ENCODE measurements around the gene ROBO1.
"Not testable (repeated sequence)": the region's sequence is repeated elsewhere in the genome, so short reads cannot be mapped to it uniquely, and the experiment has no call there.

ROBO1 gene

DNA sequence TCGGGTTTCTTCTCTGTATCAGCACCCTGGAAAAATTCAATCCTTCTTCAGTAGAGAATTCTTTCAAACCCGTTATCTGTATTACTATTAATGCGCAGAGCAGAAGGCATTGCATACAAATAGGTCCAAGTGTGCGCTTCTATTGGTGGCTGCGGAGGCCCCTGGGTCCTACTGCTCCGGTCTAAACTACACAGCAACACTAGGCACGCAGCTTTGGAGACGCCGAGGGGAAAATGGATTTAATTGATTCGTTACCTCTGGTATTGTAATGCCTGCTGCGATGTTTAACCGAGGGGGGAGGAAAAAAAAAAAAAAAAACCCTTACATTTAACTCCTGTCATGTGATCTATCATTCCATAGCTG is at the start of gene ROBO1:
Gene ROBO1 (minus strand): TSS at position 94 of the 363 bp plus-strand sequence.
- no peak for DNase-seq

DNA sequence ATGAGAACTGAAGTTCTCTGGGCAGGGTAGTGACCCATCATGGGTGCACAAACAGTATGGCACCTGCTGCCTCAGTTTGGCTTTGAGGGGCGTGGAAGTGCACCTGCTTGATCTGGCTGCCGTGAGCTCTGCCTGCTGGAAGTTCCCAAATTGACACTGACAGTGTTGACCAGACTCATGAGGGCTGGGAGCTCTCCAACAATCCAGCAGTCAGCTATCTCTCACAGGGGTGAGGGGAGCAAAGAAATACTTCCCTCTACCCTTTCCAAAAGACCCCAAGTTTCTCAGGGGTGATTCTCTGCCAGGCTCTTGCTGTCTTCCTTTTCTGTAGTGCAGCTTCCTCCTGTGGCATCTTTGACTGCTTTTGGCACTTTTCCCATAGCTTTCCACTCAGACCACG is 49.4 kb upstream of the ROBO1 start:
- DNase-seq = no peak

DNA sequence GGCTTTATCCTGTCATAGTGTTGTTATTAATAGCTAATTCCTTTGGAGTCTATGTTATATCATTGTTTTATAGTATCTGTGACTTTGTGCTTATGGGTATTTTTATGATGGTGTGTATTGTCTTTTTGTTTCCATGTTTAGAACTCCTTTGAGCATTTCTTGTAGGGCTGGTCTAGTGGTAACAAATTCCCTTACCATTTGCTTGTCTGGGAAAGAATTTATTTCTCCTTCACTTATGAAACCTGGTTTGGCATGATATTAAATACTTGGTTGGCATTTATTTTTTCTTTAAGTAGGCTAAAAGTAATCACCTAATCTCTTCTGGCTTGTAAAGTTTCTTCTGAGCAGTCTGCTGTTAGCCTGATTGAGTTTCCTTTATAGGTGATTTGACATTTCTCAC is 47.7 kb upstream of the ROBO1 start:
- DNase-seq = no peak

DNA sequence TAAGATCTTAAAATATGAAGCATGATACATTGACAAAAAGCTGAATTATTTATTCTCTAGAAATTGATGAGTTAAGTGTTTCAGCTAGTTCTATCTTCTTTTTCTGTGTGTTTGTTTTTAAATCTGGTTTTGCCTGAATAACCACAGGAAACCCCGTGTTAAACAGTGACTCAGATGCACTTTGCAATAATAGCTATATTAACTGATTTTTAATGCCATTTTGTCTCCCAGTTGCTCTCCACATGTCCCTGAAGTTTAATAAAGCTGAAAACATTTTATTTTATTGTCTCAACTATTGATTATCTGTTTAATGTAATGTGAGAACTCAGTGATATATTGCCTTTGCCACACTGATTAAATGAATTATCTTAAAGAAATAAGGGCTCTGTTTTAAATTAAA is 42.8 kb upstream of the ROBO1 start:
- no peak for DNase-seq

DNA sequence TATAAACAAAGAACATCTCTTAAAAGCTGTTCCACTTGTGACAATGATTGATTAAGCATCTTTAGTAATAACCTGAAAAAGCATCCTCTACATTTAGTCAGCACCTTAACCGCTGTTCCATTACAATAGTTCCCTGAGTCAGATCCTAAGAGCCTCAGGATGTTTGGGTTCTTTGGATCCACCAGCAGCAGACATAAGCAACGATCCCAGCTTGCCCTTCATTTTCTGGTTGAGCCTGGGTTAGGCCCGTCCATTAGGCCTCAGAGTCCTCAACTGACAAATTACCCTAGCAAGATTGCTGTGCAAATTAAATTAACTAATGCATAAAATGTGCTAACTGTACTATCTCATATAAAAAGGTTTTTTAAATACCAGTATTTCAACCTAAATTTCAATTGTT is 42.3 kb upstream of the ROBO1 start:
- no peak for DNase-seq

DNA sequence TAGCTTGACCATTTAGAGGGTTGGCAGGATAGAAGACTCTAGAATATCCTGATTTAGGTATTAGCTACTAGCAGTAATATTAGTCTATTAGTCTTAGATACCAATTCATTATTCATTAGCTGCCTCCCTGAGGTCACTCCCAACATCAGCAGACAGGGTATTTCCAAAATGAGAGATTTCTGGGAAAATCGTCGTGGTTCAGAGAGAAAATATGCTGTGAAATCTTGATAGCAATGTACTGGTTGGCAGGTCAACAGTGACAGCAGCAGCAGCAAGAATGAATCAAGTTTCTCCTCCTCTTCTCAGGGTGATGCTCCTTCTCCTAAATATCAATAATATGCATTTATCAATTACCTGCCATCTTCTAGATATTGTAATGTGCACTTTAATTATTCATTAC is 41.3 kb upstream of the ROBO1 start:
- no peak for DNase-seq

DNA sequence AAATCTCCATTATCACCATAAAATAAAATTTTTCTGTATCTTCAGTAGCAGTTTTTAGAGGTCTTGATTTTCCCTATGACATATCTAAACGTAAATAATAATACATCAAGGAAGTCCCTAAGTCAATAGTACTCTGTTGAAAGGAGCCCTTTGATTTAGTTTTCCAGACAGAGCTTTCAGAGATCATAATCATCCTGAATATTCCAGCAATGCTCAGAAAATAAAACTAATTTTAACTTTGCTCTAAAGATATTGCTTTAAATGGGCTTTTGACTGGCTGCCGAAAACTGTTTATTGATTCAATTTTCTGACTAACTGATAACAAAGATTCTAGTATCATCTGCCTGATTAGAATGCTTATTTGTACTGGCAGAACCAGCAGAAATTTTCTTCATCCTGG is 40.7 kb upstream of the ROBO1 start:
- DNase-seq = no peak

DNA sequence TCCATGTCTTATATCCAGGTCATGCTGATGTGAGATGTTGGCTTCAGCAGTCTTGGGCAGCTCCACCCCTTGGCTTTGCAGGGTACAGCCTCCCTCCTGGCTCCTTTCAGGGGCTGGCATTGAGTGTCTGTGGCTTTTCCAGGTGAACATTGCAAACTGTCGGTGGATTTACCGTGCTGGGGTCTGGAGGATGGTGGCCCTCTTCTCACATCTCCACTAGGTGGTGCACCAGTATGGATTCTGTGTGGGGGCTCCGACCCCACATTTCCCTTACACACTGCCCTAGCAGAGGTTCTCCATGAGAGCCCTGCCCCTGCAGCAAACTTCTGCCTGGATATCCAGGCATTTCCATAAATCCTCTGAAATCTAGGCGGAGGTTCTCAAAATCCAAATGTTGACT is 22.4 kb upstream of the ROBO1 start:
- DNase-seq = not testable (repeated sequence)

DNA sequence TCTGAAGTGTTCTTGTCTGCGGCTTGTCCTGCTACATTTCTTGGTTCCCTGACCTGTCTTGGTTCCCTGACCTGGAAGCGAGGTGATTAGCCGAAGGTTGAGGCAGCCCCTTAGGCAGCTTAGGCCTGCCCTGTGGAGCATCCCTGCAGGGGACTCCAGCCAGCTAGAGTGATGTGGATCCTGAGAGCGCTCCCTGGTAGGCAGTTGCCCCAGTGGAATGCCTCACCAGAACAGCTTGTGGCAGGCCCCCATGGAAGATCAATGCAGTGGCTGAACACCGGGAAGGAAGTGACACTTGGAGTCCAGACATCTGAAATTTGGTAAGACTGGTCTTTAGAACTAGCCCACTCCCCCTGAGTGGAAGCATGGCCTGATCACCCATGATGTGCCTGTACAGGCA is 5.5 kb upstream of the ROBO1 start:
- no peak for DNase-seq

DNA sequence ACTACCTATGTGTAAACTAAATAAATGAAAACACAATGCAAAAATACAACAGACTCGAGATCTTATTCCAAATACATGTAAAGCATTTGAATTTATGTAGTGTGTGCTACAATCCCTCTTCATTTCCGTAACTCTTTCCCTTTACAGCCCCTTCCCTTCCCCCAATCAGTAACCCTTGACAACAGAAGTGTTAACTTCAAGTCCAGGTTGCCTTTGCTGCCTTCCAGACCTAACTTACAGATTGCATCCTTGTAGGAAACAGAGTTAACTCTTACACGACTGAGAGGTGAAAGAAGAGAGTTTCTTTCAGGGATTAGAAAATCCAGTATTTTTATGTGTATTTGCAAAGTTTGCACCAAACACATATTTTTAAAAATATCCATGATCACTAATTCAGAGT is 1.4 kb upstream of the ROBO1 start:
- DNase-seq = no peak

DNA sequence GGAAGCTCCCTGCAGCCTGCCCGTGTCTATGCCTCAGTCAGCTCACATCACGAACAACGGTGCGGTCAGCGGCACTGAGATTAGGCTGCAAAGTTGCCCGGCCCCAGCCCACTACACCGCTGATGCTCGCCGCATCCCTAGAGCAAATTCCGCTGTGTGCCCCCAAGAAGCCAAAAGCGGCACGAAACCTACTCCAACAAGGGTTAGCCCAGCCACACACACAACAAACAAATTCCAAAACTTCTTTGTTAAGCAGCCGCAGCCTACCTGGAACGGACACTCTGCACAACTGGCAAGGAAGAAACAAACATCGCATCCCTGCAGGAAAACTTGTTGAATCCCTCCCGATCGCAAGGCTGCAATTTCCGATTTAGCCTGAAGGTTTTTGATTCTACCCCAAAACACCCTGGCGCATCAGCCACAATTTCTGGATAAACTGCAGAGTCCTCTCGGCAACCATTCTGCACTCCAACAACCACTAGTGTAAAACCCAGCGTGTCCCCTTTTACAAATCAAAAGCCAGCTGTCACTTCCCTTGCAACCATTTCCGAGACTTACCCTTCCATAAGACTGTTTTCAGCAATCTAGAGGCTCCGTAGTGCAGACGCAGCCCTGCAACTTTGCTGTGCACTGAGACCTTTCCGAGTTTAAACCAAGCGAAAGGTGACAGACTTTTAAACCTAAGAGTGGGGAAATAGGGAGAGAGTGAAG is 449 bp downstream of the ROBO1 start:
- DNase-seq = peak; percentile 30

DNA sequence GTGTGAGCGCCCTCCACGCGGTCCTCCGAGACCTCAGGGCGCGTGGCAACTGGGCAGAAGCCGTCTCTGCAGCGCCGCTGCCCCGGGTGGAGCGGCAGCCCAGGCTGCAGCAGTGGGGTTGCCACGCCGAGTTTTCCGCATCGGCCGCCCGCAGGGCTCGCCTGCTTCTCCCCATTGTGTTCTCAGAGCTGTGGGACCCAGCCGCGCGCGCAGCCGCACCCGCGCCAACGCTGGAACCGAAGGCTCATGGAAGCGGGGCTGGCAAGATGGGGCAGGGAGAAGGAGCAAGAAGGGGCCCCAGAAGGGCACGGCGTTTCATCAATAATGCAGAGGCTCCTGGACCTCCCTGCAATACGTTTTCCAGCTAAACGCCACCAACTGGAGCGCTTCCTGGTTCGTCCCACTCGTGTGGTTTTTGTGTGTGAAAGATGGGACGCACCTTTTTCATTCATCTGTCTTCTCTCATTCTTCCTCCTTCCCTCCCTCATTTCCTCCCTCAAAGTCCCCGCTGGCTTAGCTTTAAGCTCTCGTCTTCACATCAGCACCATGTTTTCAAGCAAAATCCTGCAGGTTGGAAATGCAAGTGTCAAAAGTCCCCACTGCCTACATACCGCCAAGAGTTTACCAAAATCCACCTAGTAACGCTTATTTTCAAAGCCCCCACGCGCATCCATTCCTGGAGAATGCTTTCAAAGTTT is 1.2 kb downstream of the ROBO1 start:
- DNase-seq = peak; percentile 28

DNA sequence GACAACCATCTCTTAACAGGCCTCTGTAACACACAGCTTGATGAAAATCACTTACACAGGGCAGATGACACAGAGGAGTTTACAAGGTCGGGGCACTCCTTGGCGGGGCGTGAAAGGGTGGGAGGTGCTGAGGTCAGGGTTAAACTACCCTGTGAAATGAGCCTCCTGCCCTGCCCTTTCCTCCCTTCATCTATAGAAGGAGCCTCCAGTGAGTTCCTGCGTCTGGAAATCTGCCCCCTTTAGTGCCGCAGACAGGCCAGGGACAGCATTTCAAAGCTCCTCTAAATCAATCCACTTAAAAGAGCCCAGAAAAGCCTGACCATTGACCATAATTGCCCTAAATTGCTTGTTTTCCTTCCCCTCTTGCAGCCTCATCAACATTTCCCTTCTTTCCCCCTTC is 1.9 kb downstream of the ROBO1 start:
- DNase-seq = no peak

DNA sequence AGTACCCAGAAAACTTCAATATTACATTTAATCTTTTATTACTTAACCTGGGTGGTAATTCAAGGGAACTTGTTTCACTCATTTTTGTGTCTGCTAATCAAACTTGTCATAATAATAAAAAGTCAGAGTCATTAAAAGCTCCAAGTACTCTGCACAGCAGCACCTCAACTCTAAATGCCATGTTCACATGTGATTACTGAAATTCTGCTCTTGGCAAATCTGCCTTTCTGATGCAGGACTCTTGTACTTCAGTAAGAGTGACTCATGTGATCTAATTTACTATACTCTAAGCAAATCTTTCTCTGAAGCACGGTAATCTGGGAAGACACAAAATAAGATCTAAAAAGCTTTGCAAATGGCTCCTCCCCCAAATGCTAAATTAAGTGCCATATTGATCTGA is 6.4 kb downstream of the ROBO1 start:
- no peak for DNase-seq

DNA sequence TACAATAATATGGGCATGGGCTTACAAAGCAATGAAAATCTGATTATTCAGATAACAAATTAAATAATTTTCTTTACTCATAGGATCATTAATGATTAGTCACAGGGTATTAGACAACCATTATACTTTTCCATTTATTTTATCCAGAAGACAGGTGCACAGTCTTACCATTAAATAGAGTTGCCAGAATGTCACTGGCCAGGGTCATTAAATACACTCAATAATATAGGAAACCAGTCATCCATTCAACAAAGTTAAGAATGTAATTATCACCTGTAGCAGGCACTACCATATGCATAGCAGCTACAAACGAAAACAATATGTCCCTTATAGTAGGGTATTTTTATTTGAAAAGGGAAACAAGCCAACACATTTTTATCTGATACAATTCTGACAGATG is 16.1 kb downstream of the ROBO1 start:
- DNase-seq = no peak

DNA sequence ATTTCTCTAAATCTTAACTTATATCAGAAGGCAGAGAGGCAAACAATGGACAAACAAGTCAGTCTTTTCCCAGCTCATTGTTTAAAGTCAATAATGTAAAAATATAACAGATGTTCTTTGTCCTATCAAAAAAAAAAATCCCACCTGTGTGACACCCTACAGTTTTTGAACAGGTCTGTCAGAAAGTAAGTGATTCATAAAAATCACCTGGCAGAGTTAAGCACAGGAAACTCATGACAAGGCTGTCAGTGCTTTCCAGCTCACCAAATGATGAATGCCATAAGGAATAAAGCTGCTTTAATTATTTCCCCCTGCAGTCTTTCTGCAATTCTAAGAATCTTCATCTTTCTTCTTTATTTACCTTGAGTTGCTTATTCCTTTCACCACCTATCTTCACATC is 30.3 kb downstream of the ROBO1 start:
- DNase-seq = no peak

DNA sequence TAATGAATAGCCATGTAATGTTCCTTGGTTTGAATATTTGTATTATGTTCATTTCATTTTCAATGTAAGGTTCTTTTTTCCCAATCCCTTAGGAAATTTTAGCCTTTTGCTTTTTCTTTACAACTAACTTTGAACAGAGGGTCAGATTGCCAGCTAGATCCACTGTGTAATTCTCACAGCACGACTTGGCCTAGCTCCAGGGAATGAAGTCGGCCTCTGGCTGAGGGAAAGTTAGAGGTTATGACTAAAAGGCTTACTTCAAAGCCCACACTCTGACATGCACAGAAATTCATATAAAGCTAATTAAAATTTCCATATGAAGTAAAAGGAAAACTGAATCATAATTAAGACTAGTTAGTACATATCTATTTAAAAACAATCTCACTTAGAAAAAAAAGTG is 38.7 kb downstream of the ROBO1 start:
- peak; percentile 72 for DNase-seq

DNA sequence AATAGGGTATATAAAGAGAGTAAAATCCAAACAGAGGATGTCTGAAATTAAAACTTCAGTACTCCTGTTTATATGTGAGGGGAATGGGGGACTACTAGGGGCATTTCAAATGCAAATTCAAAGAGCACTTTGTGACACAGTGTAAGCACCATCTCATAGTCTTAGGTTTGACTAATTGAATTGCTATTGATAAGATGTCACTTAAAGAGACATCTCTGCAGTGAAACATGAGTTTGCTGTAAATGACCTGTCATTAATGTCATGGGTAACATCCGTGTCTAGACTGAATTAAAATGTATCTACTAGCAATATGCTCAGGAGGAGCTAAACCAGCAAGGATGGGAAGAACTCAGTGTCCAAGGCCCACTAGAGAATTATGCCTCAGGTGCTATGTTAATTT is 41.0 kb downstream of the ROBO1 start:
- DNase-seq = no peak

DNA sequence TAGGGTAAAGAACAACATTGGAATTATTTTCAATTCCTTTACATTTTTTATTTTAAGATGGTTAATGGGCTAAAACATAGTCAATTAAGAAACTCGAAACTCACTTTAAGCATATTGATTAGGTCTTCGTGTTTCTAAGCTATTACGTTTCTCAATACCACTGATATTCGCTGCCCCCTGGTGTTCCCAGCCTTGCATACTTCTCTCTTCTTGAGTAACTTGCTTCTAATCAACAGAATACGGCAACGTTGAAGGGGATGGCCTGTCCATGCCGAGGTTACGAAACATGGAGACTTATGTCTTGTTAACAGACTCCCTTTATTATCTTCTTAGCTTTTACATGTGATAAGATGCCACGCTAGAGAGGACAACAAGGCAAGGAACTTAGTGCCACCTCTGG is 43.6 kb downstream of the ROBO1 start:
- DNase-seq = no peak

DNA sequence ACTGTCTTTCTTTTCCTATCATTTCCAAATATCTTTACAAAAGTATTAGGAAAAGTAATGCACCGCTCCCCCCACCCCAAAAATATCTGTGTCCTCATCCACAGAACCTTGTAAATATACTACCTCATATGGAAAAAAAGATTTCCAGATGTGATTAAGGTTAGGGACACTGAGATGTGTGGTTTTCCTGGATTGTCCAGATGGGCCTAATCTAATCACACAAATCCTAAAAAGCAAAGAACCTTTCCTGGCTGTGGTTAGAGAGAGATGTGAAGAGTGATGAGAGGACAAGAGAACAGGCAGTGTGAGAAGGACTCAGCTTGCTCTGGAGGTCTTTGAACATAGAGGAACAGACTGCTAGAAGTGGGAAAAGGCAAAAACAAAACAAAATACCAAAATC is 77.7 kb downstream of the ROBO1 start:
- DNase-seq = no peak

DNA sequence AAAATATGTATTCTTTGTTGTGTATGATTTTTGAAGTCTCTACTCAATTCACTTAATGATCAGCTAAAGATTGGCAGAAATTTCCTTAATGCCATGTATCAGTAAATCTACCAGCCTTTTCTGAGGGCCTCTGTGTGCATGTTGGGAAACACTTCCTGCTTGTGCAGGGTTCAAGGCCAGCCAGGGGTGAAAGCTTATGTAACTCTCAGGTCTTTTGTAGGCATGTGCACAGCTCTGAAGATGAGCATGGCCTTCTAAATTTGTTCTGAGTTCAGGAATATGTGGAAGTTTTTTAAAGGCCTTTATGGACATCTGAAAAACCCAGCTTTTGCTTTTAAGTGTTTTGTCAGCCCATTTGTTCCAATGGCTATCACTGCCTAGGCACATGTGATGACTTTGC is 82.7 kb downstream of the ROBO1 start:
- DNase-seq = no peak

DNA sequence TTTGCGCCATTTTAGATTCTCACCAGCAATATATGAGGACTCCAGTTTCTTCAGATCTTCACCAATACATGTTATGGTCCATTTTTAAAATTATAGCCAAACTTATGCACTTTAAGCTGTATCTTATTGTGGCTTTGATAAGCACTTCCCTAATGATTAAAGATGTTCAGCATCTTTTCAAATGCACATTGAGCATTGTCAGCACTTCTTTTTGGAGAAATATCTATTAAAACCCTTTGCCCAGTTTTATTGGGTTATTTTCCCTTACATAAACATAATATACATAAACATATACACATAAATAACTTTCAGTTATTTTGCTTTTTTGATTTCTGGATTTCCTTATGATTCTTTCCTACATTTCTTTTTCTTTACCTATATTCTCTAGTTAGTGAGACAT is 83.8 kb downstream of the ROBO1 start:
- no peak for DNase-seq

DNA sequence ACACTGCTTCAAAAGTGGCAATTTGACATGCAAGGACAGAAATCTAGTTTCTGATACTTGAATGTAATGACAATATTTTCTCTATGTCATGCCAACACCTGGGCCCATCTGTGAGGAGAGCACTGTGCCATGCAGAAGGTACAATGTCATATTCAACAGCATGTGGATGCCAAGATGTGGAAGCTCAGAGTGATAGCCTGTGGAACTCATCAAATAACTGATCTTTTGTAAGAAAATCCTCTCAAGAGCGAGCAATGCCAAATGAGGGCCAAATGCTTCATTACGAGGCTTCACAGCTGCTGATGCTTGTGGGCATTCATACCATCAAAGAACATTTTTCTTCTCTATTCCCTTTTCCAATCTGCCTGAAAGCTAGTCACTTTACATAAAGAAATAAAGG is 95.1 kb downstream of the ROBO1 start:
- DNase-seq = no peak

DNA sequence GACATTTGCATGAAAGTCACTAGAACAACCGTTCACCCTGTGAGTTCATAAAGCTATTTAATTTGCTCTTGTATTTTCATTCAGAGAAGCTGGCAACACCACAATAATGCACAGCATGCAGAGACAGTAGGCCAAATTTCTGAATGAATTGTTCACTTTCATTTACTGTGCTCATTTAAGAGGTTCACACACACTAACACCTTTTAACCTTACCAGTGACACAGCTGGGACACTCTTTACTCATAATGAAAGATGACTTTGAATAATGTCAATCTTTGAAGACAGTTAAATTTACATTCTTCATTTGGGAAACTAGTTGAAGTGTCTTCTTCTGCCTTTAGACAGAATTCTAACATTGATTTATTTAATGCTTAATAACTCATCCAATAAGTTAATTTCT is 95.7 kb downstream of the ROBO1 start:
- DNase-seq = no peak

DNA sequence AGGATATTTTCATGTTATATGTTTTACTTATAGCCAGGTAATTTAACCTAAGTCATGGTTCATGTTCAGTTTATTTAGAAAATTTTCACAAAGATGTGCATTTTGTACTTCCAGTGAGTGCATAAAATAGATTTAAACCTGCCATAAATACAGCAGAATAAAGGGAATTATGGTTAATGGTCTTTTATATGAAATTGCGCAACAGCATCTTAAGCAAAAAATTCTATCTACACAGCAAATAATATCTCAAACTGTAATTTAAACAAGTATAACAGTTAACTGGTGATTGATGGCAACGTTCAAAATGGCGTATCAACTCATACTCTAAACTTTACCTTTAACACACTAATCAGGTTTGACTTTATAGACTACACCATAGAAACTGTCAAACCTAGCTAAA is 97.6 kb downstream of the ROBO1 start:
- DNase-seq = no peak

All from right hindlimb (tissue), 1 donor.